HG02970 (cell line): ENCODE data around the gene CYB561.

ENCODE experiments used
- ATAC-seq: cut with Tn5 transposase; IDR thresholded peaks from one replicate; pipeline ENCODE4 v1.9.1; 2021; ENCODE audit warnings: mild to moderate bottlenecking, moderate library complexity, moderate number of reproducible peaks; ENCODE audit not compliant: unreplicated experiment, low FRiP score

The CYB561 gene

DNA sequence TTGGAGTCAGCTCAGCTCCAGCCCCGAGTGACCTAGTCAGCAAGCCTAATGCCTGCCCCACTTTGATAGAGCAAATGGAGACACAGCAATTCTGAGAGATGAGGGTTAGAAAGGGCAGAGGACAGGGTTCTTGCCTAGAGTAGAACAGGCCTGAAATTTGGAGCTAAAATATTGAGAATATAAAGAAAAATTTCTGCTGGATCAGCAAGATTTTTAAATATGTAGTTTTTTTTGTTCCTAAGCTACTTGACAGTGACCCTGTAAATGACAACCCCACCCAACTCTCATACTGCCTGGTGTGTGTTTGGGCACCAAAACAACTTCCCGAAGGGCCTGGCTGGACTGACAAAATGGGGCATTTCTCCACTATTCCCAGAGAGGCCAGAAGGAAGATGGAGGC is 26.7 kb downstream of the CYB561 start:
- ATAC-seq = no peak

DNA sequence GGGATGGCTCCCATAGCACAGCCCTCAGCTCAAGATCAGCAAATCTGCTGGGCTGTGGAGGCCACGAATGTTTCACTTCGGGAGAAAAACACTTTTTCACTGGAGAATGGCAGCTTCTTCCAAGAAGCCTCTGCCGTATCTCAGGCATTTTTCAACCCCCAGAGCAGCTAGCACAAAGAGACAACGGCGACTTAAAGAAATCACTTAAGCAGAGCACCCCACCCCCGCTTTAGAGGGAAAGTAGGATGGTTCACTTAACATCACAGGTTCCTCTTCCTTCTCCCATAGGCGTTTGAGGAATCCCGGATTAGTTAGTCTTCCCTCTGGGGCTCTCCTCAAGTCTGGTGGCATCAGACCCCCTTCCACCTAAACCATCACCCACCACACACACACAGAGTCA is 27.6 kb downstream of the CYB561 start:
- ATAC-seq = no peak

DNA sequence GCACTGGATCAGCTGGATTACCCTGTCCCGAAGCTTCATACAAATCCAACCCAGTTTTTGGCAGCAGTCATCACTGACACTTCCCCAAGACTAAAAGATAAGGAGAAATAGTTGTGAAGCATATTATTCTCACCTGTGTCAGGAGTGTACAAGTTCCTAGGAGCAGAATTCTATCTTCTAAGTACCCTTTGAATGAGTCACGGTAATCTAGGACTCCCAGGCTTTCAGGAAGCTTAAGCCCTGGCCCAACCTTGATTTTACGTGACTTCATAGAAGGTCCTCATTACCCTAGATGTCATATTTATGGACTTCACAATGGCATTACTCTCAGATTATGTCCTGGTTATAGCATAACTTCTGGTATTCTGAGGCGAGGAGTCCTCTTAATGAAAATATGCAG is 31.9 kb downstream of the CYB561 start:
- ATAC-seq = no peak

DNA sequence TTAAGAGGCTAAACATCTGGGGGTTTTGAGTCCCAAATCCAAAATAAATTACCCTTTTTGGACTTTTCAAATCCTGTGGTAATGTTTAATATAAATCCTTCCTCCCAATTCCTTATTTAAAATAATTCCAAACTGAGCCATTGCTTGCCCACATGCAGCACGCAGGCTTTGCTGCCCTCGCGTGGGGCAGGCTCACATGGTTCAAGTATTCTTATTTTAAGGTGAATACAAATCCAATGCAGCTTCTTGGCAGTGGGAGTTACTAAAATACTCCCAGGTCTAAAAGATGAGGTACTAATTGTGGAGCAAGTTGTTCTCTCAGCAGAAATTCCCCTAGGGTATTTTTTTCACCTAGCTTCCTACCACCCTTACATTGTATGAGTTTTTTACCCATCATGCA is 33.0 kb downstream of the CYB561 start:
- ATAC-seq = no peak

DNA sequence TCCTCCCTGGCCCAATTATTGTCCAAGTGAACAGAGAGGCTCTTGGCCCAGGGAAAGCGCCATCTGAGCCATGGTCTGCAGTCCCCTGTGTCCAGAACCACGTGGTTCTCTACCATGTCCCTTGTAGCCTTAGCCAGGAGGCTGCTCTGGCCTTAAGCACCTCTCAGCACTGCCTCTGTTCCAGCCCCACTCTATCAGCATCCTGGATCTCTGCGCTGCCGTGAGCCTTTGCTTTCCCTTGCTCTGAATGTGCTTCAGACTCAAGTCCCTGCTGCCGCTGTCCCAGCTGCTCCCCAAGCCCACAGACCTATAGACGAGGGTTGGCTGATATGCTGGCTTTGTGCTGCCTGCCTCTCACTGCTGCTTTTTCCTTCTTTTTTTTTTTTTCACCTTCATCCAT is 33.9 kb downstream of the CYB561 start:
- no peak for ATAC-seq

DNA sequence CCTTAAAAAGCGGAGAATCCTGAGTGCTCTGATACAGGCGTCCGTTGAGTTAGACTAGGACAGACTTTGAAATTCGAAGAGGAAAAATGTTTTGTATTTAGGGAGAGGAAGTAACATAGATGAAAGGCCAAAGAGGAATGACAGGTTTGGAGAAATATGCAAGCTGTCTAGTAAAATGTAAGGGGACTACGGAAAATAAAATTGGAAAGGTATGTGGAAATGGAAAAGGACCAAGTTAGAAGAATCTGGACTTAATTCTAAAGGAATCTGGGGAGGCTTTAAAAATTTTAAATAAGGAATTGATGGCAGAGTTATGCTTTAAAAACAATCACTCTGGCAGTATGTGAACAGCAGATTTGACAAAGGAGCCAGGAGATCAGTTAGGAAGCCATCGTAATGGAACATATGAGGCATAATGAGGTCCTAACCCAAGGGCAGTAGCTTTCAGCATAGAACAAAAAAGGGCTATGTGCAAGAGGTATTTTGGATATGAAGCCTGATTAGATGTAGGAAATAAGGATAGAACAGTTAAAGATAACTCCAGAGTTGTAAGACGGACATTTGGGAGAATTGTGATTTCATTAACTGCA is 38.3 kb downstream of the CYB561 start:
- no peak for ATAC-seq

DNA sequence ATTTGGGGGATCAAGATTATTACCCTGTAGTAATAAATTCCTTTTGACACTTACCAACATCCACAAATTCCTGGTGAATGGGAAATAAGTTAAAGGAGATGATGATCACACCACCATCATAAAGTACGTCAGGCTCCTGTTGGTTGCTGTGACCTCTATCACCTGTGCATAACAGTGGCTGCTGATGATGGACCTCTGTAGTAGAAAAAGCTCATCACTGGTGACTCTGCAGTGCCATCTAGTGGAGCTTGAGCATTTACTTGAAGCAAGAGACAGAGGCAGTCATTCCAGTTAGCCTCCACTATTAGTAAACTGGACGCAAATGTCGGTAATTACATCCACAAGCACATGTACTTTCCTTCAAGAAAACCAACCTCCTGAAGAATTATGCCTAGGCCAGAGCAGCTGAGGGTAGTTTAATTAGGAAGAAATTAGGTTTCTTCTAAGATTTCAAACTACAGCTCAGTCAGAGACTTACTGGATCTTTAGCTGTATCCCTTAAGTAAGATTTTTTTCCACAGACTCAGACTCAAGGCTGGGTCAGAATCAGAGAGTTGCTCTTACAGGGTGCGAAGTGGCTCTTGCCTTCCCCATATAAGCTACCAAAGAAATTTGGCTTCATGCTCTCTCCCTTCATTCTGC is 39.3 kb downstream of the CYB561 start:
- ATAC-seq = no peak

DNA sequence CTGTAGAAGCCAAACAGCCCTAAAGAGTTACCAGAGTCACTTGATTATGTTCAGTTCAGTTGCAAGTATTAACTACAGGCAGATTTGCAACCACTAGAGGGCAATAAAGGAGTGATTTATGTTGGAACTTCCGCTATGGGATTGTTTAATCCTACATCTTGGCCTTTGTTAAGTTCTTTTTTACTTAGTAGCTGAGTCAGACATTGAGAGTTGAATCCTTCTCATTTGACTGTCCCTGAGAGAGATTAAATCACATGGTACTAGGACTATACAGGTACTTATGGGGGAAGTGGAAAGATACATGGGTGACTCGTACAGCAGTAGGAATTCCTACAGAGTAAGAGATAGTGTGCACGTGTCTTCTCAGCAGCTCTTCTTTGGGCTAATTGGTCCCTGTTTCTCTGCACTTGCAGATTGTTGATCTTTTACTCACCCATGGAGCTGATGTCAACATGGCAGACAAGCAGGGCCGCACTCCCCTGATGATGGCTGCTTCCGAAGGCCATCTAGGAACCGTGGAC is 40.3 kb downstream of the CYB561 start:
- ATAC-seq = no peak

DNA sequence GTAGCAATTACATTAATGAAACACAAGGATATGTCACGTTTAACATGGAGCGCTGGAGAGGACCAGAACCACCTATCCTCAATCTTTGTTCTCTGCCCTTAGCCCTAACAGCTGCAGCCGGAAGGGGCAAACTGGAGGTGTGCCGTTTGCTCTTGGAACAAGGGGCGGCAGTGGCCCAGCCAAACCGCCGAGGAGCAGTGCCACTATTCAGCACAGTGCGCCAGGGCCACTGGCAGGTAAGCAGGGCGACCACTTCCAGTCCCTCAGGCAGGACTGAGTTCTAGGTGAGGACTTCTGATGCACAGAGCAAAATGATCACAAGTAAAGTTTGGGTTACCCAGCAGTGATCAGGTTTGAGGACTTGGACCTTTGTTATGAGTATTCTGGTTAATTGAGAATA is 41.1 kb downstream of the CYB561 start:
- ATAC-seq = no peak

DNA sequence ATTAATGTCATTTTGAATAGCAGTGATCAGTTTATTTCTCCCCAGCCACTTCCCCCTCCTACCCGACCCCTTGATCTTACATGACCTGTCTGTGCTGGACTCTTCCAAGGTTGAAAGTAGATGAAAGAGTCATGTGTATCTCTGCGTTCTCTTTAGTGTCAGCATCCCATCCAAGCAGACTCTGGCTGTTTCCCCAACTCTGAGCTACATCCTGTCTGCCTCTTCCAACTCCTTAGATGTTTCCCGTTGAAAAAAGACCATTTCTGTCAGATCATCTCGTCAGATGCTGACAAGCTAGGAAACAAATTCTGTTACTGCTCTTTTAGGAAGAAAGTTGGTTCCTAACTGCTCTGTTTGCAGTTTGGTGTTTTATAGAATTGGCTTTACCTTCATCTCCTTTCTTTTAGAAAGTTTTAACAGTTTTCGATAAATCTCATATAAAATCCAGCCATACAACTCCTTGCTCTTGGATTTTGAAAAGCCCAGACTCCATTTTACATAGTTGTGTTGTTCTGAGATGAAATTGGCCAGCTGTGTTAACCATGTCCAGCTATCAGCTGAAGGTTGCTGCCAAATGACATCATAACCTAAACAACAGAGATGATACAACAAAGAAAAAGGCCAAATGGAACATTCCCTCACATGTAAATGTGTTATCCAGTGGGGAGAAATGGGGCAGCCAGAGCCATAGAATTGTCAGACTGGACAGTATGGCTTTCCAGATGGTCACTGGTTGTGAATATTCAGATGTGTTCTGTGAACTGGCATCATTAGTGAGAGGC is 43.5 kb downstream of the CYB561 start:
- ATAC-seq = no peak

DNA sequence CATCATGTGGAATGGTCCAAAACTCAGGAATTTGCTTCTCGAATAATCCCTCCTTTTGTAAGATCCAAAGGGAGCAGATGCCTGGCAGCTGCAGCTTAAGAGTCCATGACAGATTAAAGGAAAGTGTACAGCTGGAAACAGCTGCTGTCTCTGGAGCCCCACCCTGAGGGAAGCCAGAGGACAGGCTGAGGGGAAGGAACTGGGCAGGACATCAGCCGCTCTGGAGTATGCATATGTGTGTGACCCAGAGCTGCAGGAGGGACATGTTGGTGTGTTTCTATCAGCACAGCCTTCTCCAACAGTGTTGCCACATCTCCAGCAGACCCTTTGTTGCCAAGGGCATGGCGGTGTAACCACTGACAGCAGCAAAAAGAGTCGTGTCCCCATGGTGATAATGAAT is 46.2 kb downstream of the CYB561 start:
- ATAC-seq = no peak

DNA sequence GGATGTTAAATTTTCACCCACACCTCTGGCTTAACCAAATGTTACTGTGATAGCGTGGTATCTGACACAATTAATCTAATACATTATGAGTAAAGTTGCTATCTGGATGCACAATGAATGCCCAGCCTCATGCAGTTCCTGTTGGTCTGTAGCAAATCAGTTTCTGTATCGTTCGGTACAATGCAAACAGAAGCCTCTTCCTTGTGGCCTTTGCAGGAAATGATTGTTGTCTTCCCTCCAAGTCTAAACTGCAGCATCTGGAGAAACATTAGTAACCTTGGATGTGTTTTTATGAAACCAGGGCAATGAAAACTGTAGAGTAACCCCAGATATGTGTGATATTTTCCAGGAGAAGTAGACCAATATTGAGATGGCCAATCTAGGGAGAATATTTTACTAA is 46.8 kb downstream of the CYB561 start:
- no peak for ATAC-seq

DNA sequence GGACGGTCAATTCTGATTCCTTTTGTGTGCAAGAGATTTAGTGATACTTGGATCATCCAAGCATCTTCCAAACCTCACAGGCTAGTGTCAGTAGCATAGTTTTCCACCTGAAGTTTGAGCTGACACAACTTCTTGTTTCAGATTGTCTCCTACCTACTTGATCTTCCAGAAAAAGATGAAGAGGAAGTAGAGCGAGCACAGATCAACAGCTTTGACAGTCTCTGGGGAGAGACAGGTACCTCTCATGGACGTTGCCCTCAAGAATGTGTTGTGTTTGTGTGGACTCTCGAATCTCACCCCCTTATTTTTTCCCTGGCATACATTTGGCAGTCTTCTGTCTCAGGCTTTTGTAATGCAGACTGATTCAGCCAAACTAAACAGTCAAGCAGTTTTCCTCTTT is 47.4 kb downstream of the CYB561 start:
- ATAC-seq = no peak

DNA sequence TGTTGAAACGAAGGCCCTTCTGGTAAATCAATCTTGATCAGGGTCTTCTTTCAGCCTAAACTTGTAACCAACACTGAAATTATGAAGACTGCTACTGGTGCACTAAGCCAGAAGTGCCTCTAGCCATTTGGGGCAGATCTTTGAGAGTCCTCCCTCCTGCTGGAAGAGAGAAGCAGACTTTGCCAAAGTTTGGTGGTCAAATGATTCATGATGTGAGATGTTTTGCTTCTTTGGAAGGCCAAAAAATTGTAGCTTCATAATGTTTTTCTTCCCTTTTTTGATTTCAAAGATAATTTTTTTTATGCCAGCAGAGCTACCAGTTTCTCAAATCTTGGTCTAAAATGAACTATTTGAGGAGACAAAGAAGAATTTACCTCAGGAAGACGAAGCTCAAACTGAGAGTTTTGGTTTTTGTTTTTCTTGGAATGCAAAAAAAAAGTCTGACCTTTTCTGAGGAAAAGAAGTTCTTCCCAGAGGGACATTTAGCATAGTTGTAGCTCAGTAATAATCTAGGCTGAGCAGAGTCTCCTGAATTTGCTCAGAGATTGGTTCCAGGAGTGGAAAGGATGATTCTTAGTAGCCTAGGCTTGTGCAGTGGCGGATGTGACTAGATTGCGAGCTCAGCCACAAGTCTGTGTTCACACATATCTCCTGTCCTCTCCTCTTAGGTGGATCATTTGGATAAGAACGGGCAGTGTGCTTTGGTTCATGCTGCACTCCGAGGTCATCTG is 50.9 kb downstream of the CYB561 start:
- ATAC-seq = no peak

DNA sequence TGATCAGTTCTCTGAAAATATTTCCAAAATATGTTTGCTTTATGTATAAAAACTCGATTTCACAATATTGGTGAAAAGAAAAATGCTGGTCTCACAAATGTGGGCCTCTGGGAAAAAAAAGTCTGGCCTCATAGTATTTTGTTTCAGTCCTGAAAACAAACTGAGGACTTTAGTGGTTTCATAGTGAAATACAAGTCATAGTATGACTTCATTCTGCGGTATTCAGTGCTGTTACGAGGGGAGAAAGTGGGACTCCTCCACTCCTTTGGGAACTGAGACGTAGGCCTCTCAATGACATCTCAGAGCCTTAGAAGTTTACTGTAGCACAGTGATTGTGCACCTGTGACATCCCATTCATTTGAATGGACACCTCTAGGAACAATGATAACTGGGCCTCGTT is 56.0 kb downstream of the CYB561 start:
- ATAC-seq = no peak

DNA sequence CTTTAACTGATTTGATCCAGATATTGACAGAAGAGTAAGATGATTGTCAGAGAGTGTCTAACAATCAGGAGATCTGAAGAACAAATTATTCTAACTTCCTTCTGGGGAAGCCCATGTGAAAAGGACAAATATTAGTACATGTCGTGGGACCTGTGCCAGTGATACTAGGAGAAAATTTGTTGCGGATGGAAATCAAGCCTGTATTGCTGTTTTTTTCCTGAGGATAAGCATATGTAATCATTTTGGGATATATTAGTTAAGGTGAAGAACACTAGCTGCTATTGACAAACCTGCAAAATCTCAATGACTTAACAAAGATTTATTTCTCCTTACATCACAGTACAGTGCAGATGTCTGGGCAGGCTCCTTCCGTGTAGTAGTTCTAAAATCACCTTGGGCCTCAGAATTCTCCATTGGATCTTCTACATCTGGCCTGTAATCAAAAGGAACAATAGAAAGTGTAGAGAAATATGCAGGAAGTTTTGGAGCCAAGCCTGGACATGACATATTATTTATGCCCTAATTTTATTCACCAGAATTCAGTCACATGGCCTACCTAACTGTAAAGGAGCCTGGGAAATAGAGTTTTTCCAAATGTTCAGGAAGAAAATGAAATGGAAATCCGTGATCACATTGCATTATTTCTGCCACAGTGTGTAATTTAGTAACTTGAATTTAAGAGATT is 58.3 kb downstream of the CYB561 start:
- ATAC-seq = no peak

DNA sequence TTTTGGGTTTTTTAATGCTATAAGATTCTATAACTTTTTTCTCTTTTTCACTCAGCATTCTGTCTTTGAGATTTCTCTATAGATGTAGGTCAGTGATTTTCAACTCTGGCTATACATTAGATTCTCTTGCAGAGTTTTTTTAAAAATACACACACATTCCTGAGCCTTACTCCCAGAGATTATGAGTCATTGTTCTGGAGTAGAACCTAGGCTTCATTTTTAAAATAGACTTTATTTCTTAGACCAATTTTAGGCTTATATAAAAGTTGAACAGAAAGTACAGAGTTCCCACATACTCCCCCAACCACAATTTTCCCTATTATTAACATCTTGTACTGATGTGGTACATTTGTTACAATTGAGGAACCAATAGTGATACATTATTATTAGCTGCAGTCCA is 63.3 kb downstream of the CYB561 start:
- no peak for ATAC-seq
